Posterior cingulate gyrus (tissue), 11 donors: ENCODE data around the gene KCND2.
"Not testable (repeated sequence)": the region's sequence is repeated elsewhere in the genome, so short reads cannot be mapped to it uniquely, and the experiment has no call there.

Experiments used
- DNase-seq, 10 donors: peaks; one replicate each; pipeline versions ENCODE4 v3.0.0 to v3.0.0-alpha.2; 2020 to 2021; ENCODE audit warnings: mixed read lengths in 3 of 10
- intact Hi-C: fragments of 100-400 bp; cut with DNase I; formaldehyde crosslinking; loops from one replicate; pipeline ENCODE4 v1.15.1; 2023

The KCND2 gene

GRCh38 chr7:120564145-120564544 is 291.2 kb downstream of the KCND2 start:
- intact Hi-C loops: no loop called here
- no peak for DNase-seq

- intact Hi-C loops: no loop called here
- no peak for DNase-seq
These were observed 294.2 kb downstream of the KCND2 start for GRCh38 chr7:120567204-120567603.

GRCh38 chr7:120578657-120579056 is 305.7 kb downstream of the KCND2 start:
- DNase-seq: peak in 1 of 10 donors; percentile 56
- intact Hi-C loops: not testable (repeated sequence)

GRCh38 chr7:120582916-120583315 is 309.9 kb downstream of the KCND2 start:
- intact Hi-C loops: loop anchor here (10.0 kb wide), 1 partner anchor 142 kb away; no protein-coding TSS in a partner anchor
- no peak for DNase-seq

GRCh38 chr7:120583899-120584586 is 311.1 kb downstream of the KCND2 start:
- intact Hi-C loops: loop anchor here (10.0 kb wide), 1 partner anchor 141 kb away; no protein-coding TSS in a partner anchor
- DNase-seq: no peak

GRCh38 chr7:120586571-120586970 is 313.6 kb downstream of the KCND2 start:
- intact Hi-C loops: loop anchor here (10.0 kb wide), 1 partner anchor 138 kb away; no protein-coding TSS in a partner anchor
- DNase-seq: no peak

- intact Hi-C loops: loop anchor here (10.0 kb wide), 1 partner anchor 138 kb away; no protein-coding TSS in a partner anchor
- DNase-seq: no peak
These were observed 314.3 kb downstream of the KCND2 start for GRCh38 chr7:120587243-120587642.

- DNase-seq: no peak
- intact Hi-C loops: loop anchor here (10.0 kb wide), 1 partner anchor 136 kb away; no protein-coding TSS in a partner anchor
These were observed 315.4 kb downstream of the KCND2 start for GRCh38 chr7:120588416-120588815.

- no peak for DNase-seq
- intact Hi-C loops: loop anchor here (10.0 kb wide), 1 partner anchor 136 kb away; no protein-coding TSS in a partner anchor
These were observed 315.9 kb downstream of the KCND2 start for GRCh38 chr7:120588862-120589261.

- intact Hi-C loops: no loop called here
- DNase-seq: no peak
These were observed 327.6 kb downstream of the KCND2 start for GRCh38 chr7:120600607-120601006.

GRCh38 chr7:120603366-120603765 is 330.4 kb downstream of the KCND2 start:
- no peak for DNase-seq
- intact Hi-C loops: no loop called here

- intact Hi-C loops: no loop called here
- DNase-seq: no peak
These were observed 336.3 kb downstream of the KCND2 start for GRCh38 chr7:120609136-120609753.

- intact Hi-C loops: no loop called here
- DNase-seq: no peak
These were observed 339.0 kb downstream of the KCND2 start for GRCh38 chr7:120611975-120612374.

GRCh38 chr7:120615703-120616102 is 342.7 kb downstream of the KCND2 start:
- intact Hi-C loops: no loop called here

GRCh38 chr7:120617275-120617674 is 344.3 kb downstream of the KCND2 start:
- DNase-seq: no peak

More at GRCh38 chr7:120615703-120616102, 342.7 kb downstream of the KCND2 start:
- no peak for DNase-seq

GRCh38 chr7:120628251-120628650 is 355.3 kb downstream of the KCND2 start:
- DNase-seq: no peak
- intact Hi-C loops: no loop called here

More at GRCh38 chr7:120617275-120617674, 344.3 kb downstream of the KCND2 start:
- intact Hi-C loops: no loop called here

GRCh38 chr7:120639884-120640283 is 366.9 kb downstream of the KCND2 start:
- intact Hi-C loops: no loop called here
- no peak for DNase-seq

- intact Hi-C loops: no loop called here
- no peak for DNase-seq
These were observed 373.0 kb downstream of the KCND2 start for GRCh38 chr7:120645966-120646365.

GRCh38 chr7:120654241-120654640 is 381.3 kb downstream of the KCND2 start:
- intact Hi-C loops: no loop called here
- DNase-seq: no peak

GRCh38 chr7:120658516-120658915 is 385.5 kb downstream of the KCND2 start:
- no peak for DNase-seq
- intact Hi-C loops: no loop called here

- DNase-seq: no peak
- intact Hi-C loops: no loop called here
These were observed 389.3 kb downstream of the KCND2 start for GRCh38 chr7:120662291-120662690.

- intact Hi-C loops: no loop called here
- DNase-seq: no peak
These were observed 392.1 kb downstream of the KCND2 start for GRCh38 chr7:120665068-120665467.
